ENCODE measurements around the gene SNX33.

DNA sequence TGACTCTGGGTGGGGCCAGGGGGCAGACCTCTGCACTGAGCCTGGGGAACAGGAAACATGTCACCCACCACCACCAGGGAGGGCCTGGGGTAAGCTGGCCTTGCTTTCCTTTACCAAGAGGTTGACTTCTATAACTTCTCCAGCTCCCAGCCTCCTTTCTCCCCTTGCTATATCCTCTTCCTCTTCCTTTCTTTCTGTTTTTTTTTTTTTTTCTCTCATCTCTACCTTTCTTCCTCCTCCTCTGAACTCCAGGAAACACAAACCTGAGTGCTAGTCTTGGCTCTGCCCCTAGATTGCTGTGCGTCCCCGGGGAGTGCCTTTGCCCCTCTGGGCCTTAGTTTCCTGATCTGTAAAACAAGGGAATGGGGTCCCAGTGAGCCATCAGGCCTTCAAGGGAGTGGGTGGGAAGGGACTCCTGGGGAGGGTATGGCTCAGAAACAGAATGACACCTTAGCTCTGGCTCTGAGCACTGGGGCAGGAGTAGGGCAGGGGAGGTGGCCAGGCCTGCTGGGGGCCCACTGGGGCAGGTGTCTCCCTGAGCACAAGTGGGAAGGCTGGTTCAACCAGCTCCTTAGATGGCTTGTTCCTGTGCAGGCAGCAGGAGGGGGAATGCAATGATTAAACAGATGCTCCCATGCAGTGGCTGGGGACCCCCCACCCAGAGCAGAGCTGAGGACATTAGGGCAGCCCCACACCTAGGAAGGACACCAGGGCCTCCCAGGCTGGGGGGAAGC lies 4.3 kb downstream of the SNX33 start:
- TF ChIP-seq, protein P1, sequence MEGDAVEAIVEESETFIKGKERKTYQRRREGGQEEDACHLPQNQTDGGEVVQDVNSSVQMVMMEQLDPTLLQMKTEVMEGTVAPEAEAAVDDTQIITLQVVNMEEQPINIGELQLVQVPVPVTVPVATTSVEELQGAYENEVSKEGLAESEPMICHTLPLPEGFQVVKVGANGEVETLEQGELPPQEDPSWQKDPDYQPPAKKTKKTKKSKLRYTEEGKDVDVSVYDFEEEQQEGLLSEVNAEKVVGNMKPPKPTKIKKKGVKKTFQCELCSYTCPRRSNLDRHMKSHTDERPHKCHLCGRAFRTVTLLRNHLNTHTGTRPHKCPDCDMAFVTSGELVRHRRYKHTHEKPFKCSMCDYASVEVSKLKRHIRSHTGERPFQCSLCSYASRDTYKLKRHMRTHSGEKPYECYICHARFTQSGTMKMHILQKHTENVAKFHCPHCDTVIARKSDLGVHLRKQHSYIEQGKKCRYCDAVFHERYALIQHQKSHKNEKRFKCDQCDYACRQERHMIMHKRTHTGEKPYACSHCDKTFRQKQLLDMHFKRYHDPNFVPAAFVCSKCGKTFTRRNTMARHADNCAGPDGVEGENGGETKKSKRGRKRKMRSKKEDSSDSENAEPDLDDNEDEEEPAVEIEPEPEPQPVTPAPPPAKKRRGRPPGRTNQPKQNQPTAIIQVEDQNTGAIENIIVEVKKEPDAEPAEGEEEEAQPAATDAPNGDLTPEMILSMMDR (IDR thresholded peaks at IDR 0.05) = no peak
- TF ChIP-seq EP300 (IDR thresholded peaks at IDR 0.05) (no peak), POLR2A (IDR thresholded peaks at IDR 0.05) (no peak)
